HG03066 (cell line): ENCODE data around the gene HMOX1.
A peak's percentile ranks its signal among the peaks of the same experiment; 100 is the strongest.

Experiments
- ATAC-seq: cut with Tn5 transposase; IDR thresholded peaks from one replicate; pipeline ENCODE4 v1.9.1; 2021; ENCODE audit warnings: low read depth; ENCODE audit not compliant: unreplicated experiment

HMOX1 gene

GRCh38 chr22:35400501-35400790 is 19.6 kb downstream of the HMOX1 start:
- no peak for ATAC-seq

GRCh38 chr22:35401863-35402262 is 21.0 kb downstream of the HMOX1 start:
- ATAC-seq, result no peak

GRCh38 chr22:35403356-35403755 is 22.5 kb downstream of the HMOX1 start:
- no peak for ATAC-seq

DNA sequence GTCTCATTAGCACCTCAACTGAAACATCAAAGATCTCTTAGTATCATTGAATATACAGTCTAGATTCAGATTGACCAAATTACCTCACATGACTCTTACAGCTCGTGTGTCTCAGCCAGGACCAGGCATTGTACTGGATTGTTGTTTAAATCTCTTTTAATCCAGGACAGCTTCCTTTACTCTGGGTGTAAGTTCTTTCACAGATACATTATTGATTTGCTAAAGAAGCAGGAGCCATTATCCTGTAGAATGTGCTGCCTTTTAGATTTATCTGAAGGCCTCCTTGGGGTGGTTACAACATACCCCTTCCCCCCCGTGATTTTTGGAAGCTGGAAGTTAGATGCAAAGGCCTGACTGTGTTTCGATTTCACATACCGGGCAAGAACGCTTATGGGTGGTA is 23.3 kb downstream of the HMOX1 start:
- ATAC-seq, result no peak

- ATAC-seq, result no peak
Observed at GRCh38 chr22:35406443-35406842, 25.5 kb downstream of the HMOX1 start.

- no peak for ATAC-seq
Observed at GRCh38 chr22:35407362-35407761, 26.5 kb downstream of the HMOX1 start.

GRCh38 chr22:35409783-35410662 is 29.1 kb downstream of the HMOX1 start:
- peak; percentile 48 for ATAC-seq

DNA sequence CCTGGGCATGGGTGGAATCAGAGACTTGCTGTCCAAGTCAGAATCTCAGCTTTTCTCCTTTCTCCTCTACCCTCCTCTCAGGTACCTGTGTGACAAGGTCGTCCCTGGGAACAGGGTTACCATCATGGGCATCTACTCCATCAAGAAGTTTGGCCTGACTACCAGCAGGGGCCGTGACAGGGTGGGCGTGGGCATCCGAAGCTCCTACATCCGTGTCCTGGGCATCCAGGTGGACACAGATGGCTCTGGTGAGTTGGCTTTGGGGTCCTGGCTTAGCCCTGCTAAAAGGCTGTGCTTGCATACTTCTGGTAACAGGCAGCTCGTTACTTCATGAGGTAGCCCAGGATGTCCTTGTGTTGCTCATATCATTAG is 29.8 kb downstream of the HMOX1 start:
- ATAC-seq, result no peak

DNA sequence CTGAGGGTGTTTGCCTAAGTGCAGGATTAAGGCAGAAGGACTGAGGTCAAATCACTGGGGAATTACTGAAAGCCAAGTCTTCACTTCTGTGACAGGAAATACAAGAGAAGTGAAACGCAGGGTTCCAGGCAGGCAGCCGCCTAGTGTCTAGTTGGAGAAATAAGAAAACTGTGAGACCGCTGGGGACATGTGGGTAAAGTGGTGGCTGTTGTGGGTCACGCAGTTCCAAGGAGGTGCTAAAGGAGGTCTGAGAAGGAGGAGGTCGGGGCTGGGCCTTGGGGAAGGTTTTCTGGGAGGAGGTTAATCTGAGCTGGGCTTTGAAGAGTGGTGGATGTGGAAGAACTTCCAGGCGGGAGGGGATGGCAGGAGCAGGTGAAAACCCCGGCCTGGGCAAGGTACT is 30.2 kb downstream of the HMOX1 start:
- no peak for ATAC-seq

DNA sequence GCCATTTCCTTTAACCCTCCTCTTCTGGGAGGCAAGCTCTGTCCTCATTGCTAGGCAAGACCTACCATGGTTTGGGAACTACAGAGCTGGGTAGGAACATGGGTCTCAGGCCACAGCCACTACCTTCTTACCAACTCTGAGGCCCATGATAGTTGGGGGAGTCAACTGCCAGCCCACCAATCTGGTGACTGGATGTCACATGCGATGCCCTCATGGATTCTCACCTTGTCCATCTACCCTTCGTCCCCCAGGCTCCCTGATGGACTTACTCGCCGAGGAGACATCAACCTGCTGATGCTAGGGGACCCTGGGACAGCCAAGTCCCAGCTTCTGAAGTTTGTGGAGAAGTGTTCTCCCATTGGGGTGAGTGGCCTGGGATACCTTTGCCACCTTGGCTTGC is 32.7 kb downstream of the HMOX1 start:
- no peak for ATAC-seq

DNA sequence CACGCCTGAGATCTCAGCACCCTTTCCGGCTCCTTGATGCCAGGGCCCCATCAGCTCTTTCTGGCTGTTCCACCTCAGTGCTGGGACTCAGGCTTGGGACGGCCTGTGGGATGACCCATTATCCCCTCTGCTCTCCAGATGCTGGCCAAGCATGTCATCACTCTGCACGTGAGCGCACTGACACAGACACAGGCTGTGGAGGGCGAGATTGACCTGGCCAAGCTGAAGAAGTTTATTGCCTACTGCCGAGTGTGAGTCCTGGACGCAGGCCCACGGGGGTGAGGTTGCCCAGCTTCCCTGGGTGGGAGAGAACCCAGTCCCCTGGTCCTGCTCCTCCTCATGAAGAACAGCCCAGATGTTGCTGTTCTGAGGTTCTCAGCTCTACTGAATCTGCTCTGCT is 36.7 kb downstream of the HMOX1 start:
- no peak for ATAC-seq

- ATAC-seq, result no peak
Observed at GRCh38 chr22:35418088-35418487, 37.2 kb downstream of the HMOX1 start.

GRCh38 chr22:35418731-35419130 is 37.8 kb downstream of the HMOX1 start:
- ATAC-seq, result no peak

DNA sequence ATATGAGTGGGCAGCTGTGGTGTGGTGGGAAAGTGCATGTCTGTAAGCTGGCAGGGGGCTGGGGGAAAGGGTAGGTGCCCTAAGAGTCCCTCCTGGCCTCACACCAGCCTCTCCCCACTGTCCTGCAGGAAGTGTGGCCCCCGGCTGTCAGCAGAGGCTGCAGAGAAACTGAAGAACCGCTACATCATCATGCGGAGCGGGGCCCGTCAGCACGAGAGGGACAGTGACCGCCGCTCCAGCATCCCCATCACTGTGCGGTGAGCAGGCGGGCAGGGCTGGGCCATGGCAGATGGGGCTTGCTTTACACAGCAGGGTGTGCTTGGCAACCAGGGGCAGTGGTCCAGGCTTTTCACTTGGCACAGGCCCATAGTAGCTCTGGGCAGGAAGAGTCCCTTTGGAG is 38.9 kb downstream of the HMOX1 start:
- ATAC-seq, result no peak

GRCh38 chr22:35421121-35421520 is 40.2 kb downstream of the HMOX1 start:
- ATAC-seq, result no peak

GRCh38 chr22:35422145-35422544 is 41.2 kb downstream of the HMOX1 start:
- ATAC-seq, result no peak

DNA sequence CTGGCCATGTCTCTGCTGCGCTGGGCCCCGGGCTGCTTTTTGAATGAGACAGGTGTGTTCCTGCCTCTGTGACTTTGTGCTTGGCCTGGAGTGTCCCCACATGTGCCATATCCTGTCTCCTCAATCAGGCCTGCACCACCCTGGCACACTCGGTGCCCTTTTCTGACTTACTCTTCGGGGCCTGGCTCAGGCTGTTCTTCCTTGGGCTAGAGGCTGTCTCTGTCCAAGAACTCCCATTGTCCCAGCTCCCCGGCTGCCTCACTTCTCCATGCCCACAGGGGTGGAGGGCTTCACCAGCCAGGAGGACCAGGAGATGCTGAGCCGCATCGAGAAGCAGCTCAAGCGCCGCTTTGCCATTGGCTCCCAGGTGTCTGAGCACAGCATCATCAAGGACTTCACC is 42.0 kb downstream of the HMOX1 start:
- ATAC-seq, result no peak

GRCh38 chr22:35424081-35424480 is 43.2 kb downstream of the HMOX1 start:
- no peak for ATAC-seq

DNA sequence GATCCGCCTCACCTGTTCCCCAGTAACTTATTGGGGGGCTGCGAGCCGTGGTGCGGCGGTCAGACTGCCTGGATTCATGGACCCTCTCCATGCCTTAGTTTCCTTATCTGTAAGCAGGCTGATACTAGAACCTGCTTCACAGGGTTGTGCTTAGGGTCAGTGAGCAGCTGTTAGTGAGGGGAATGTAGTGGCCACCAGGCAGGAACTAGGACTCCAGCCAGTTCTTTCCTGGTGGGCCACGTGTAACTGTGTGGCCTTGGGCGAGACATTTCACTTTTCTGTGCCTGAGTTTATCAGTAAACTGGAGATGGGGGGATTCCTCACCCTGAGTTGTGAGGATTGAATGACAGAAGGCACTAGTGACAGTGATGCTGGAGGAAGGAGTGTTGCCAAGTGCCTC is 43.9 kb downstream of the HMOX1 start:
- ATAC-seq, result no peak

GRCh38 chr22:35425546-35425945 is 44.6 kb downstream of the HMOX1 start:
- ATAC-seq, result no peak

DNA sequence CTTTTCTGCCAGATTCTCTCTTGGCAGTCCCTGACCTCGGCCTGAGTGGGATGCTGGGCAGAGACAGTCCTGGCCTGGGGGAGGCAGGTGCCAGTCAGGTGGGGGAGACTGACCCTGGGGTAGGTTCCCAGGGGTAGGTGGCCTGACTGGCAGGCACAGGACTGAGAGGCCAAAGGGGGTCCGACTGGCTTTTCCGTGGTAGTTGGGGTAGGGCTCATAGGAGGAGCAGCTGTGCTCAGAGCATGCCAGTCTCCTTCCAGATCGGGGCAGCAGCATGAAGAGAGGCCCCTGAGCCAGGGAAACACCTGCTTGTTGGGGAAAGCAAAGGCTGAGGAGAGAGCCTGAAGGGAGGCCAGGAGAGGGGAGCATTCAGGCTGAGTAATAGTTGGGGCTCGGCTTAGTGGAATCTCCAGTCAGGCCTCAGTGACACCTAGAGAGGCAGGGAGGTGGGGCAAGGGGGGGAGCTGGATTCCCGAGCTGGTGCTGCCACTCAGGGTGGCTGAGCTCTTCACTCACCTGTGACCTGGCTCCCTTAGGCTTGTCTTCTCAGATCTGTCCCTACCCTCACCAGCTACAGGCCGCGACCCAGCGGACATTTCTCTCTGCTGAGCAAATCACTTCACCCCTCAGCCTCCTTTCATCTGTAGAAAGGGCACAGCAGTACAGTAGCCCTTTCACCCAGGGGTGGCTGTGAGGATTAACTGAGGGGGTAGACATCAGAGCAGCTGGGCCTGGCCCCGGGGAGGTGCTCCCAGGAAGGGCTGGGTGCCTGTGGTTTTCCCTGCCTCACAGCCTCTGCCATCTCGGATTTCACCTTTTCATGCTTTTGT is 45.3 kb downstream of the HMOX1 start:
- no peak for ATAC-seq

GRCh38 chr22:35426801-35427140 is 45.9 kb downstream of the HMOX1 start:
- ATAC-seq, result no peak
